Mesothelial cell of epicardium (in vitro differentiated cells): ENCODE data around the gene TRPM3. TPM values are rescaled to one million over a fixed set of nuclear protein-coding genes. Genes with fewer than 3 reads are reported as not detected.

Experiments used
- DNase-seq, 2 experiments: peaks; one replicate each; pipeline ENCODE4 v3.0.0; 2021; ENCODE audit warnings: low spot score in 2 of 2; ENCODE audit not compliant: unreplicated experiment in 2 of 2
- H3K27ac Mint-ChIP-seq: 2 replicates; pipeline ENCODE4 v1.8.0; 2021; ENCODE audit warnings: mixed read lengths
- H3K27me3 Mint-ChIP-seq: 2 replicates; pipeline ENCODE4 v1.8.0; 2021; ENCODE audit warnings: low read depth, mixed read lengths
- H3K36me3 Mint-ChIP-seq: 2 replicates; pipeline ENCODE4 v1.8.0; 2021; ENCODE audit warnings: mixed read lengths
- H3K4me1 Mint-ChIP-seq: 2 replicates; pipeline ENCODE4 v1.8.0; 2021; ENCODE audit warnings: mixed read lengths
- H3K4me3 Mint-ChIP-seq: 2 replicates; pipeline ENCODE4 v1.8.0; 2021; ENCODE audit warnings: mild to moderate bottlenecking, moderate library complexity, mixed read lengths
- H3K9me3 Mint-ChIP-seq: 2 replicates; pipeline ENCODE4 v1.8.0; 2021; ENCODE audit warnings: mixed read lengths
- CTCF ChIP-seq: fragments of 200-600 bp; sonication (generic); IDR thresholded peaks from one replicate; pipeline ENCODE4 v1.5.0; 2021; ENCODE audit warnings: antibody characterized with exemption; ENCODE audit not compliant: unreplicated experiment
- total RNA-seq: library from RNA; stranded (reverse); gene quantifications from 3 replicates; pipeline ENCODE4 v1.2.1, GENCODE V29; 2021

The TRPM3 gene
- total RNA-seq, 1 donor from 2014 or later = 1.6 TPM

- H3K27ac Mint-ChIP-seq = no peak overlapping the region
- no peak for DNase-seq
- H3K36me3 Mint-ChIP-seq = no peaks in the 10 kb centered on the region
These were observed 621.8 kb downstream of the TRPM3 start for GRCh38 chr9:70499621-70500020.

GRCh38 chr9:70498866-70499265 is 622.6 kb downstream of the TRPM3 start:
- no peak overlapping the region for H3K27ac Mint-ChIP-seq
- TF ChIP-seq CTCF = no peak
- DNase-seq = no peak
- no peak overlapping the region for H3K4me3 Mint-ChIP-seq
- no peaks in the 10 kb centered on the region for H3K36me3 Mint-ChIP-seq
- no peaks in the 10 kb centered on the region for H3K9me3 Mint-ChIP-seq
- peaks cover 3% of the 10 kb centered on the region for H3K27me3 Mint-ChIP-seq
- no peaks in the 10 kb centered on the region for H3K4me1 Mint-ChIP-seq

More at GRCh38 chr9:70499621-70500020, 621.8 kb downstream of the TRPM3 start:
- Mint-ChIP-seq H3K4me1 (peaks cover 4% of the 10 kb centered on the region), H3K27me3 (peaks cover under 1% of the 10 kb centered on the region), H3K9me3 (no peaks in the 10 kb centered on the region), H3K4me3 (no peak overlapping the region)
- no peak for TF ChIP-seq CTCF

GRCh38 chr9:70496244-70496643 is 625.2 kb downstream of the TRPM3 start:
- Mint-ChIP-seq H3K36me3 (no peaks in the 10 kb centered on the region), H3K27ac (no peak overlapping the region), H3K4me3 (no peak overlapping the region), H3K27me3 (peaks cover 3% of the 10 kb centered on the region), H3K9me3 (no peaks in the 10 kb centered on the region), H3K4me1 (no peaks in the 10 kb centered on the region)
- DNase-seq = no peak
- TF ChIP-seq CTCF = no peak

- H3K27me3 Mint-ChIP-seq = peaks cover 3% of the 10 kb centered on the region
- no peaks in the 10 kb centered on the region for H3K9me3 Mint-ChIP-seq
- H3K27ac Mint-ChIP-seq = no peak overlapping the region
- no peak for TF ChIP-seq CTCF
- no peak overlapping the region for H3K4me3 Mint-ChIP-seq
- H3K4me1 Mint-ChIP-seq = no peaks in the 10 kb centered on the region
- no peak for DNase-seq
- no peaks in the 10 kb centered on the region for H3K36me3 Mint-ChIP-seq
These were observed 625.9 kb downstream of the TRPM3 start for GRCh38 chr9:70495514-70495913.

GRCh38 chr9:70494221-70494620 is 627.2 kb downstream of the TRPM3 start:
- Mint-ChIP-seq H3K36me3 (no peaks in the 10 kb centered on the region), H3K9me3 (no peaks in the 10 kb centered on the region), H3K27ac (no peak overlapping the region), H3K4me3 (no peak overlapping the region), H3K4me1 (peaks cover 2% of the 10 kb centered on the region), H3K27me3 (peaks cover 3% of the 10 kb centered on the region)
- no peak for TF ChIP-seq CTCF
- no peak for DNase-seq

- no peaks in the 10 kb centered on the region for H3K36me3 Mint-ChIP-seq
- H3K27me3 Mint-ChIP-seq = peaks cover 3% of the 10 kb centered on the region
- DNase-seq = no peak
- H3K9me3 Mint-ChIP-seq = no peaks in the 10 kb centered on the region
- no peak for TF ChIP-seq CTCF
- no peak overlapping the region for H3K27ac Mint-ChIP-seq
- H3K4me1 Mint-ChIP-seq = peaks cover 13% of the 10 kb centered on the region
- H3K4me3 Mint-ChIP-seq = no peak overlapping the region
These were observed 628.4 kb downstream of the TRPM3 start for GRCh38 chr9:70493029-70493428.
